ENCODE data around the gene ZSWIM3.

The ZSWIM3 gene

GRCh38 chr20:45910670-45911485 lies 53.5 kb downstream of the ZSWIM3 start:
- DNase-seq (ENCODE audit: low read depth), result peak; percentile 98

DNA sequence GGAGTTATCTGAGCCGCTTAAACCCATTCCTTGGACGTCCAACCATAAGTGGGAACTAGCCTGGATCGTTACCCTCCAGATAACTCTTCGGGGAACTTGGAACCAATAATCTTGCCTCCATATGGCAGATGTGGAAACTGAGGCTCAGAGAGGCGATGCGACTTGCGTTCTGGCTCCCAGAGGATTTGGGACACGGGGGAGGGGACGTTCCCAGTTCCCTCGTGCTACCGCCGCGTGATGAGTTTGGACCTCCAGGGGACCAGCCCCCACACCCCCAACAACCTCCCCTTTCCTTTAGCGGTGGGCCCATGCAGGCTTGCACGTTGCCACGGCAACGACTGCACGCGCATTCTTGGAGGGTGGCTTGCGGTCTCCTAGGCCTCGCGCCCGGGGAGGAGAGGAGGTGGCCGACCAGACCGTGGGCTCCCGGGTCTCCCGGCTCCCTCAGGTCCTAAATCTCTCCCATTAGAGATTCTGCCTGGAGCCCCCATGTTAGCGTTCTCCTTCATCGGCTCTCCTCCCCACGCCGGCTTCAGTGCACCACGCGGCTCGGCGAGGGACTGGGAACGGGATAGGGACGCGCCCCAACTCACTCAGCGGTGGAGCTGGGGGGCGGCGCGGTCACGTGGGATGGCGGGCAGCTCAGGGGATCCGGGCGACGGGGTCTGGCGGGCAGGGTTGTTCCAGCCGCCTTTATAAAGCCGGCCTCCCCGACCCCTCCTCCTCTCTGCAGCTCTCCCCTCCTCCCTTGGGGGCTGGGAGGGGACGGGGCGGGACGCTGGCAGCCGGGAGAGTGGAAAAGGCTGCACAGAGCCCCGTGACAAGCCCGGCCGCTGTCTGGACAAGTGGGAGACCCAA lies 54.3 kb downstream of the ZSWIM3 start, which contains the start of gene PLTP:
PLTP (minus strand) TSS at position 670 of the 858 bp plus-strand sequence. CDS start 703 bp downstream, outside the sequence.
- DNase-seq (ENCODE audit: low read depth), result peak; percentile 25

DNA sequence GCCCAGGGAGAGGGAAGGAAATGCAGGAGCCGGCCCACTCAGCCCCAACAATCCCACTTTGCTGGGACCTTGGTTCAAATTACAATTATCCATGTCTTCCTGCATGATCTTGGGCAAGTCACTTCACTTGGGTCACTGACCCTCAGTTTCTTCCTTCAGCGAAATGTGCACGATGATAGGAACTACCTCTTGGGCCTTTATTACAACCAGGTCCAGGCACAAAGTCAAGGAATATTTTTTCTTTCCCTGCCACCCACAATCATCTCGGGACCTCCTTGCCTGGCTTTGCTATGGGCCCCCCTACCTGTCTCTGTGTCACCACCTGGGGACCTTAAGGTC lies 54.9 kb downstream of the ZSWIM3 start:
- no peak for DNase-seq (ENCODE audit: low read depth)

GRCh38 chr20:45913116-45913515 lies 55.7 kb downstream of the ZSWIM3 start:
- no peak for DNase-seq (ENCODE audit: low read depth)

DNA sequence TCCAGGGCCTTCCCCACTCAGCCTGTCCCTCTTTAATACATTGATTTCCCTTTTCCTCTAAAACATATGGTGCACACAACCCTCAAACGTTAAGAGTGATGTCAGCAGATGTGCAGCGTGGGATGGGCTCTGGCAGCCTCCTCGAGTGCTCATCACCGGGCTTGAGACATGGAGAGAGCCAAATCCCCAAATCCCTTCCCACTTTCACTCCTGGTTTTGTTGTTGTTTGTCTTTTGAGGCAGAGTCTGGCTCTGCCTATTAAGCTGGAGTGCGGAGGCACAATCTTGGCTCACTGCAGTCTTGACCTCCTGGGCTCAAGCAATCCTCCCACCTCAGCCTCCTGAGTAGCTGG lies 60.4 kb downstream of the ZSWIM3 start:
- no peak for DNase-seq (ENCODE audit: low read depth)

DNA sequence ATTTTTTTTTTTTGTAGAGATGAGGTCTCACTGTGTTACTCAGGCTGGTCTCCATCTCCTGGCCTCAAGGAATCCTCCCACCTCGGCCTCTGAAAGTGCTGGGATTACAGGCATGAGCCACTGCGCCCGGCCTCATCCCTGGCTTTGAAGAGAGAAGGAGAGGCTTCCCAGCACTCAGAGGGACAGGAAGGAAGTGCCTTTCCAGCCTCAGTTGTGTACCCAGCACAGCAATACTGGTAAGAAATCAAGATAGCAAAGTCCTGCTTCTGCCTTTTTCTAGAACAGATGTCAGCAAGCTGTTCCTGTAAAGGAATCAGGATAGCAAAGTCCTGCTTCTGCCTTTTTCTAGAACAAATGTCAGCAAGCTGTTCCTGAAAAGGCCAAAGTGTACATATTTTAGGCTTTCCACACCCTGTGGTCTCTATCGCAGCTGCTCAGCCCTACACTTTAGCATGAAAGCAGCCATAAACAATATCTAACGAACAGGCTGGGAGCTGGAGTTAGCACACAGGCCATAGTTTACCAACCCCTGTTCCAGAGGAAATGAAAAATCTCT lies 60.8 kb downstream of the ZSWIM3 start:
- no peak for DNase-seq (ENCODE audit: low read depth)

DNA sequence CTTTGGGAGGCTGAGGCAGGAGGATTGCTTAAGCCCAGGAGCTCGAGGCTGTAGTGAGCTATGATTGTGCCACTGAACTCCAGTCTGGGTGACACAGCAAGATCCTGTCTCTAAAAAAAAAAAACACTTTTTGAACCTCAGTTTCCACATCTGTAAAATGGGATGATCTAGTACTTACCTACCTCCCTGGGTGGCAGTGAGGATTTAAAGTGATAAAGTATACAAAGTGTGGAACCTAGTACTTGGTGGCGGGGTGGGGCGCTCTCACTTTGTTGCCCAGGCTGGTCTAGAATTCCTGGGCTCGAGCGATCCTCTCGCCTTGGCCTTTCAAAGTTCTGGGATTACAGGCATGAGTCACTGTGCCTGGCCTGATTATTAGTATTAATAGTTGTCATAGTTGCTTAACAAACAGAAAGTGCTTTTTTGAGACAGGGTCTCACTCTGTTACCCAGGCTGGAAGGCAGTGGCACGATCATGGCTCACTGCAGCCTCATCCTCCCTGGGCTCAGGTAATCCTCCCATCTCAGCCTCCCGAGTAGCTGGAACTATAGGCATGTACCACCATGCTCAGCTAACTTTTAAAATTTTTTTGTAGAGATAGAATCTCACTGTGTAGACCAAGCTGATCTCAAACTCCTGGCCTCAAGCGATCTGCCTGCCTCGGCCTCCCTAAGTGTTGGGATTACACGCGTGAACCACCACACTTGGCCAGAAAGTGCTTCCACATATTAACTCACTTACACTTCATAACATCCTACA lies 61.5 kb downstream of the ZSWIM3 start:
- DNase-seq (ENCODE audit: low read depth), result no peak

- no peak for DNase-seq (ENCODE audit: low read depth)
Measured at GRCh38 chr20:45919542-45920399, 62.4 kb downstream of the ZSWIM3 start.

DNA sequence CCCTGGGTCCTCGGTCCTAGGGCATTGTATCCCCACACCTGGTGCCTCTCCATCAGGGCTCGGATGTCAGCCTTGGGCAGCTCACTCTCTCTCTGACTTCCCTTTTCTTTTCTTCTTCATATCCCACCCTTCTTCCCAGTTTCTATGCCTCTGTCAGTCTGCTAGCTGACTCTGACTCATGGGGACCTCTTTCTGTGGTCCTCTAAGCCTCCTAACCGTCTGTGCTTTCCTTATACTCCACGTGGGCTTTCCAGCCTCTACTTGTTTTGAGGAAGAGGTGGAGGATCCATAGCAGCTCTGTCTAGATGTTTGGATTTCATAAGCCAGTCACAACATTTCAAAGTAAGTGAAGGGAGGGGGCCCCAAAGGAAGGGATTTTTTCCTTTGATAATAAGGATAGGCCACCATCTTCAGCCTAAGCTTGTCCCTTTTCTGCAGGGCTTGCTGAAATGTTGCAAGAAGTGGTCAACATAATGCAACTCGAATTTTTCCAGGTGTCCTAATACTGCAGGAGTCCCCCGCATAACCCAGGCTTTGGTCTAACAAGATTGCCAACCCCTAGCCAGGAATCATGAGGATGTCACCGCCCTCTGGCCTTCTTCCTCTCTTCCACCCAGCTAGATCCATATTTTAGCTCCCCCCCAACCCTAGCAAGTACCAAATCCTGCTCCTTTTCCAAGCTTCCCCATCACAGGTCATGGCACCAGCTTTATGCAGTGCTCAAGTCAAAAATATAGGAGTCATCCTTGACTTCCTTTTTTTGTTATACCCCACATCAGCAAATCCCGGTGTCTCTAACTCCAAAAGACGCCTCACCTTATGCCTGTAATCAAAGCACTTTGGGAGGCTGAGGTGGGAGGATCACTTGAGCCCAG lies 63.3 kb downstream of the ZSWIM3 start:
- no peak for DNase-seq (ENCODE audit: low read depth)

GRCh38 chr20:45921337-45922189 lies 64.1 kb downstream of the ZSWIM3 start:
- no peak for DNase-seq (ENCODE audit: low read depth)

DNA sequence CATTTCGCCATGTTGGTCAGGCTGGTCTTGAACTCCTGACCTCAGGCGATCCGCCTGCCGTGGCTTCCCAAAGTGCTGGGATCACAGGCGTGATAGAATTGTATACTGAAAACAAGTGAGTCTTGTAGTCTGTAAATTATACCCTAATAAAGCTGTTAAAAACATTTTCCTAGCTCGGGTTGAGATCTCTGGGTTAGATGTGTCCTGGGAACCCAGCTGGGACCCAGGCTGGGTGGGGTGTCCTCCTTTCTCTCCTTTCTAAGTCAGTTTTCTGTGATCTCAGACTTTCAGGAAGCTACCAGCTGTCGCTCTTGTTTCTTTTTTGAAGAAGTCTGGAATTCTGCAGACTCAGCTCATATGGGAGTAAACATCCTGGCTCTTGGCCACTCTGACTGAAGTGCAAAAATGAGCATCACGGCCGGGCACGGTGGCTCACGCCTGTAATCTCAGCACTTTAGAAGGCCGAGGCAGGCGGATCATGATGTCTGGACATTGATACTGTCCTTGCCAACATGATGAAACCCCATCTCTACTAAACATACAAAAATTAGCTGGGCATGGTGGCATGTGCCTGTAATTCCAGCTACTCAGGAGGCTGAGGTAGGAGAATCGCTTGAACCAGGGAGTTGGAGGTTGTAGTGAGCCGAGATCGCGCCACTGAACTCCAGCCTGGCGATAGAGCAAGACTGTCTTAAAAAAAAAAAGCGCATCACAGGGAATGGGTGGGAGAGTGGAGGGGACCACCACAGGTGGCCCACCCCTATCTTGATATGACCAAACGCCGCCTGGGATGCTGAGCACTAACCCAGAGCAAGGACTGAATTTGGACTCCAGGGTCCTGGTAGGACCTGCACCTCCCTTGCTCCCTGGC lies 67.2 kb downstream of the ZSWIM3 start:
- no peak for DNase-seq (ENCODE audit: low read depth)

DNA sequence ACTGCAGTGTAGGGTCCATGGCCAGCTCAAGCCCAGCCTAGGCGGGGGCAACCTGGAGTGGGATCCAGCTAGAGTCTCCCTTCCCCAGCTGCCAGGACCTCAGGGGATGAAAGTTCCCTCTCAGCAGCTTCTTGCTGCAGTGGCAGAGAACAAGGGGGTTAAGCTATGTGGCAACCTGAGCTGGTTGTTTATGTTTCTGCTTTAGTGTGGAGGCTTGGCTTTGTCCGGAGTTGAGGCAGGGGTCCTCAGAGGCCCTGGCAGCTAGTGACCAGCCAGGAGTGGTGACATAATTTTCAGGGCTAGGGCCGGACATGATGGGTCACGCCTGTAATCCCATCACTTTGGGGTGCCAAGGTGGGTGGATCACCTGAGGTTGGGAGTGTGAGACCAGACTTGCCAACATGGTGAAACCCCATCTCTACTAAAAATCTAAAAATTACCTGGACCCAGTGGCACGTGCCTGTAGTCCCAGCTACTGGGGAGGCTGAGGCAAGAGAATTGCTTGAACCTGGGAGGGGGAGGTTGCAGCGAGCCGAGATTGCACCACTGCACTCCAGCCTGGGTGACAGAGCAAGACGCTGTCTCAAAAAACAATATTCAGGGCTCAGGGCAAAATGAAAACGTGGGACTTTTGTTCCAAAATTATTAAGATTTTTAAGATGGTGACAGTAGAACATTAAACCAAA lies 68.5 kb downstream of the ZSWIM3 start:
- no peak for DNase-seq (ENCODE audit: low read depth)

DNA sequence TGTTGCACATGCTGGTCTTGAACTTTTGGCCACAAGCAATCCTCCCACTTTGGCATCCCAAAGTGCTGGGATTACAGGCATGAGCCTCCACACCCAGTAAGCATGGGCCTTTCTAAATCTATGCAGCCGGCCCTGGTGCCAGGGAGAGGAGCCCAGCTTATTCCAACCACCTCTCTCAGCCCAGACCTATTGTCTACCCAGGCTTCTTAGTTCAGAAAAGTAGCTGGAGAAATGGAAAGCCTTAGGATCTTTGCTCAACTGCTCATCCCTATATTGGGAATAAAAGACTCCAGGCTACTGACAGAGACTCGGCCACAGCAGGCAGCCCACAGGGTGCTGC lies 69.3 kb downstream of the ZSWIM3 start:
- no peak for DNase-seq (ENCODE audit: low read depth)

DNA sequence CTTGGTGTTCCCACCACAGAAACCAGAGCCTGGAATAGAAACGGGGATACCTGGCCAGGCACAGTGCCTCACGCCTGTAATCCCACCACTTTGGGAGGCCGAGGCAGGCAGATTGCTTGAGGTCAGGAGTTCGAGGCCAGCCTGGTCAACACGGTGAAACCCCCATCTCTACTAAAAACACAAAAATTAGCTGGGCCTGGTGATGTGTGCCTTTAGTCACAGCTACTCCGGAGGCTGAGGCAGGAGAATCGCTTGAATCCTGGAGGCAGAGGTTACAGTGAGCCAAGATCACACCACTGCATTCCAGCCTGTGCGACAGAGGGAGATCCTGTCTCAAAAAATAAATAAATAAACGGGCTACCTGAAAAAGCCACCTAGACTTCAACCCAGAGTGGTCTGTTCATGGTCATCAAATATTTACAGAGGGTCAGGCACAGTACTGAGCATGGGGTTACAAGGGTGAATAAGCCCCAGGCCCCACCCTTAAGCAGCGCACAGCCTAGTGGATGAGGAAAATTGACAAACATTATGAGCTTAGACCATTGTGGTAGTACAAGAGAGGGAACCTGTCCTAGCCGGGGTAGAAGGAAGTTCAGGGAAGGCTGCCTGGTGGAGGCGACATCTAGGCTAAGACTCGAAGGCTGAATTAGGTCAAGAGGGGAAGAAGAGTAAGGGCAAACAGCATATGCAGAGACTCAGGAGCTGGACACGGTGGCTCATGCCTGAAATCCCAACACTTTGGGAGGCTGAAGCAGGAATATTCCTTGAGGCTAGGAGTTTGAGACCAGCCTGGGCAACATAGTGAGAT lies 69.9 kb downstream of the ZSWIM3 start:
- no peak for DNase-seq (ENCODE audit: low read depth)
